HEK293 (cell line): ENCODE measurements around the gene RPS15.

Experiments
- GLI2 ChIP-seq: fragments of 450-650 bp; formaldehyde crosslinking; IDR thresholded peaks from 2 replicates; pipeline ENCODE4; 2017; ENCODE audit warnings: missing biosample characterization, missing genetic modification characterization, low read depth, borderline replicate concordance
- GLIS1 ChIP-seq: fragments of 450-650 bp; formaldehyde crosslinking; IDR thresholded peaks from 2 replicates; pipeline ENCODE4 v1.5.1; 2016; ENCODE audit warnings: missing biosample characterization, missing genetic modification characterization
- KLF17 ChIP-seq: fragments of 450-650 bp; formaldehyde crosslinking; IDR thresholded peaks from 2 replicates; pipeline ENCODE4 v1.5.1; 2016; ENCODE audit warnings: missing biosample characterization, missing genetic modification characterization
- MZF1 ChIP-seq: fragments of 450-650 bp; formaldehyde crosslinking; IDR thresholded peaks from 2 replicates; pipeline ENCODE4 v1.5.1; 2017; ENCODE audit warnings: missing biosample characterization, missing genetic modification characterization, borderline replicate concordance
- PRDM4 ChIP-seq: fragments of 450-650 bp; formaldehyde crosslinking; IDR thresholded peaks from 2 replicates; pipeline ENCODE4 v1.5.1; 2017; ENCODE audit warnings: missing biosample characterization, missing genetic modification characterization
- SALL2 ChIP-seq: fragments of 450-650 bp; formaldehyde crosslinking; IDR thresholded peaks from 2 replicates; pipeline ENCODE4 v1.5.0; 2017; ENCODE audit warnings: missing biosample characterization, mild to moderate bottlenecking, missing genetic modification characterization, borderline replicate concordance
- SCRT2 ChIP-seq: fragments of 450-650 bp; formaldehyde crosslinking; IDR thresholded peaks from 2 replicates; pipeline ENCODE4 v1.5.1; 2016; ENCODE audit warnings: missing biosample characterization, missing genetic modification characterization
- TCF7L2 ChIP-seq: IDR thresholded peaks from 2 replicates; pipeline ENCODE4 v1.6.1; 2011; ENCODE audit warnings: low read depth, mild to moderate bottlenecking, inconsistent platforms, low read length, moderate library complexity, borderline replicate concordance
- ZBTB11 ChIP-seq: fragments of 450-650 bp; formaldehyde crosslinking; conservative IDR thresholded peaks from 2 replicates; pipeline ENCODE4 v1.5.1; 2016; ENCODE audit warnings: low read depth, missing biosample characterization, missing genetic modification characterization
- ZBTB48 ChIP-seq: fragments of 450-650 bp; formaldehyde crosslinking; IDR thresholded peaks from 2 replicates; pipeline ENCODE4 v1.5.1; 2016; ENCODE audit warnings: missing biosample characterization, missing genetic modification characterization
- ZBTB6 ChIP-seq: fragments of 450-650 bp; formaldehyde crosslinking; IDR thresholded peaks from 2 replicates; pipeline ENCODE4 v1.5.1; 2017; ENCODE audit warnings: missing biosample characterization, missing genetic modification characterization
- ZNF10 ChIP-seq: fragments of 450-650 bp; formaldehyde crosslinking; IDR thresholded peaks from 2 replicates; pipeline ENCODE4 v1.5.1; 2017; ENCODE audit warnings: missing biosample characterization, missing genetic modification characterization
- ZNF112 ChIP-seq: fragments of 450-650 bp; formaldehyde crosslinking; IDR thresholded peaks from 2 replicates; pipeline ENCODE4 v1.5.0; 2017; ENCODE audit warnings: missing biosample characterization, missing genetic modification characterization
- ZNF132 ChIP-seq: fragments of 450-650 bp; formaldehyde crosslinking; IDR thresholded peaks from 2 replicates; pipeline ENCODE4 v1.5.1; 2017; ENCODE audit warnings: missing biosample characterization, missing genetic modification characterization, borderline replicate concordance
- ZNF140 ChIP-seq: fragments of 450-650 bp; formaldehyde crosslinking; IDR thresholded peaks from 2 replicates; pipeline ENCODE4 v1.5.1; 2016; ENCODE audit warnings: missing biosample characterization, missing genetic modification characterization
- ZNF18 ChIP-seq: fragments of 450-650 bp; formaldehyde crosslinking; IDR thresholded peaks from 2 replicates; pipeline ENCODE4 v1.5.1; 2016; ENCODE audit warnings: missing biosample characterization, missing genetic modification characterization
- ZNF266 ChIP-seq: fragments of 450-650 bp; formaldehyde crosslinking; IDR thresholded peaks from 2 replicates; pipeline ENCODE4 v1.5.1; 2016; ENCODE audit warnings: missing biosample characterization, missing genetic modification characterization, low read depth
- ZNF354C ChIP-seq: fragments of 450-650 bp; formaldehyde crosslinking; IDR thresholded peaks from 2 replicates; pipeline ENCODE4 v1.5.1; 2016; ENCODE audit warnings: missing biosample characterization, missing genetic modification characterization, low read depth, borderline replicate concordance
- ZNF423 ChIP-seq: fragments of 450-650 bp; formaldehyde crosslinking; IDR thresholded peaks from 2 replicates; pipeline ENCODE4 v1.5.1; 2016; ENCODE audit warnings: missing biosample characterization, missing genetic modification characterization
- ZNF473 ChIP-seq: fragments of 450-650 bp; formaldehyde crosslinking; IDR thresholded peaks from 2 replicates; pipeline ENCODE4 v1.5.1; 2017; ENCODE audit warnings: missing biosample characterization, missing genetic modification characterization
- ZNF514 ChIP-seq: fragments of 450-650 bp; formaldehyde crosslinking; IDR thresholded peaks from 2 replicates; pipeline ENCODE4 v1.5.1; 2016; ENCODE audit warnings: missing biosample characterization, missing genetic modification characterization
- ZNF521 ChIP-seq: fragments of 450-650 bp; formaldehyde crosslinking; IDR thresholded peaks from 2 replicates; pipeline ENCODE4 v1.5.1; 2017; ENCODE audit warnings: missing biosample characterization, mild to moderate bottlenecking, missing genetic modification characterization
- ZNF558 ChIP-seq: fragments of 450-650 bp; formaldehyde crosslinking; IDR thresholded peaks from 2 replicates; pipeline ENCODE4 v1.5.1; 2016; ENCODE audit warnings: missing biosample characterization, missing genetic modification characterization
- ZNF621 ChIP-seq: fragments of 450-650 bp; formaldehyde crosslinking; IDR thresholded peaks from 2 replicates; pipeline ENCODE4 v1.5.1; 2017; ENCODE audit warnings: missing biosample characterization, missing genetic modification characterization
- ZNF704 ChIP-seq: fragments of 450-650 bp; formaldehyde crosslinking; IDR thresholded peaks from 2 replicates; pipeline ENCODE4 v1.5.1; 2016; ENCODE audit warnings: missing biosample characterization, missing genetic modification characterization
- ZSCAN5A ChIP-seq: fragments of 450-650 bp; formaldehyde crosslinking; IDR thresholded peaks from 2 replicates; pipeline ENCODE4 v1.5.1; 2016; ENCODE audit warnings: missing biosample characterization, missing genetic modification characterization

The RPS15 gene

GRCh38 chr19:1450735-1451731 is 12.8 kb downstream of the RPS15 start (continued):
- TF ChIP-seq TCF7L2, result no peak
- no peak for TF ChIP-seq ZNF423 (tag by site-specific recombination)
- peak; percentile 72 for TF ChIP-seq ZNF10 (tag by site-specific recombination)
- TF ChIP-seq ZNF621, result no peak
- TF ChIP-seq ZNF140 (tag by site-specific recombination), result no peak
- no peak for TF ChIP-seq ZBTB48 (tag by site-specific recombination)
- TF ChIP-seq ZNF558 (tag by site-specific recombination), result no peak
- TF ChIP-seq ZBTB6 (tag by site-specific recombination), result no peak
- peak; percentile 88 for TF ChIP-seq GLIS1 (tag by site-specific recombination)
- TF ChIP-seq KLF17 (tag by site-specific recombination), result no peak
- no peak for TF ChIP-seq GLI2 (tag by site-specific recombination)
- no peak for TF ChIP-seq PRDM4
- TF ChIP-seq ZNF514 (tag by site-specific recombination), result no peak
- TF ChIP-seq MZF1 (tag by site-specific recombination), result no peak
- TF ChIP-seq ZNF354C (tag by site-specific recombination), result no peak
- TF ChIP-seq SALL2 (tag by site-specific recombination), result no peak
- TF ChIP-seq ZNF132 (tag by site-specific recombination), result no peak
- no peak for TF ChIP-seq ZBTB11 (tag by site-specific recombination)
- no peak for TF ChIP-seq ZNF112 (tag by site-specific recombination)
- TF ChIP-seq ZNF521 (tag by site-specific recombination), result no peak
- TF ChIP-seq ZNF266 (tag by site-specific recombination), result no peak
- TF ChIP-seq ZNF18, result no peak
- TF ChIP-seq ZNF473, result no peak
- TF ChIP-seq ZSCAN5A (tag by site-specific recombination), result no peak
- no peak for TF ChIP-seq SCRT2 (tag by site-specific recombination)
- TF ChIP-seq ZNF704 (tag by site-specific recombination), result no peak
